Progenitor cell of endocrine pancreas (in vitro differentiated cells): ENCODE results near the gene CASP12. TPM values are rescaled to one million over a fixed set of nuclear protein-coding genes. Genes with fewer than 3 reads are reported as not detected.

Source experiments
- DNase-seq: peaks from one replicate; pipeline ENCODE4 v3.0.0; 2021; ENCODE audit warnings: low spot score; ENCODE audit not compliant: unreplicated experiment
- H3K27ac Mint-ChIP-seq: 2 replicates; pipeline ENCODE4 v1.8.0; 2021; ENCODE audit warnings: mild to moderate bottlenecking, moderate library complexity, mixed read lengths
- H3K27me3 Mint-ChIP-seq: 2 replicates; pipeline ENCODE4 v1.8.0; 2021; ENCODE audit warnings: mixed read lengths
- H3K36me3 Mint-ChIP-seq: 2 replicates; pipeline ENCODE4 v1.8.0; 2022; ENCODE audit warnings: mixed read lengths; ENCODE audit not compliant: insufficient read depth
- H3K4me1 Mint-ChIP-seq: 2 replicates; pipeline ENCODE4 v1.8.0; 2021; ENCODE audit warnings: low read depth, mixed read lengths
- H3K4me3 Mint-ChIP-seq: 2 replicates; pipeline ENCODE4 v1.8.0; 2021; ENCODE audit warnings: low read depth, mild to moderate bottlenecking, moderate library complexity, mixed read lengths
- H3K9me3 Mint-ChIP-seq: 2 replicates; pipeline ENCODE4 v1.8.0; 2021; ENCODE audit warnings: low read depth, mixed read lengths
- total RNA-seq: library from RNA; stranded (reverse); gene quantifications from 2 replicates; pipeline ENCODE4 v1.2.1, GENCODE V29; 2021
- TF ChIP-seq, protein P1 (sequence below): fragments of 200-600 bp; sonication (generic); IDR thresholded peaks from one replicate; pipeline ENCODE4 v1.5.0; 2021; ENCODE audit warnings: antibody characterized with exemption, mild to moderate bottlenecking; ENCODE audit not compliant: unreplicated experiment

Gene CASP12
- total RNA-seq, 1 donor from 2014 or later: not detected

GRCh38 chr11:104858882-104859775 lies 39.1 kb downstream of the CASP12 start:
- H3K27me3 Mint-ChIP-seq: no peaks in the 10 kb centered on the region
- TF ChIP-seq, protein P1, sequence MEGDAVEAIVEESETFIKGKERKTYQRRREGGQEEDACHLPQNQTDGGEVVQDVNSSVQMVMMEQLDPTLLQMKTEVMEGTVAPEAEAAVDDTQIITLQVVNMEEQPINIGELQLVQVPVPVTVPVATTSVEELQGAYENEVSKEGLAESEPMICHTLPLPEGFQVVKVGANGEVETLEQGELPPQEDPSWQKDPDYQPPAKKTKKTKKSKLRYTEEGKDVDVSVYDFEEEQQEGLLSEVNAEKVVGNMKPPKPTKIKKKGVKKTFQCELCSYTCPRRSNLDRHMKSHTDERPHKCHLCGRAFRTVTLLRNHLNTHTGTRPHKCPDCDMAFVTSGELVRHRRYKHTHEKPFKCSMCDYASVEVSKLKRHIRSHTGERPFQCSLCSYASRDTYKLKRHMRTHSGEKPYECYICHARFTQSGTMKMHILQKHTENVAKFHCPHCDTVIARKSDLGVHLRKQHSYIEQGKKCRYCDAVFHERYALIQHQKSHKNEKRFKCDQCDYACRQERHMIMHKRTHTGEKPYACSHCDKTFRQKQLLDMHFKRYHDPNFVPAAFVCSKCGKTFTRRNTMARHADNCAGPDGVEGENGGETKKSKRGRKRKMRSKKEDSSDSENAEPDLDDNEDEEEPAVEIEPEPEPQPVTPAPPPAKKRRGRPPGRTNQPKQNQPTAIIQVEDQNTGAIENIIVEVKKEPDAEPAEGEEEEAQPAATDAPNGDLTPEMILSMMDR: no peak

DNA sequence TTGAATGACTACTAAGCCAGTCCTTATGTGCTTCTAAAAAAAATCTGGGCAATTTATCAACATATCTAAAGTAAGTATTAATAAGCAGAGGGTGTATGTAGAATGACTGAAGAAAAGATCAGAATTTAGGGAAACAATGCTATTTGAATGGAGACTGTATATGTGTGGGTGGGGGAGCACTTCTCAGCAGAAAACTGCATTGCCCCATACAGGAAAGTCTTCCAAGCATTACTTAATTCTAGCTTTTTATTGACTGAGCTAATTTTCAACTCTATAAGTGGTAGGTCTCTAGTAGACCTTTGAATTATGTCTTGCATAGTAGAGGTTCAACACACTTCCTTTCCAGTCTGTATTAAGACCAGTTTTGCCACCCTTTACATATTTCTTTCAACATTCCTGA lies 41.7 kb downstream of the CASP12 start:
- no peak overlapping the region for H3K4me3 Mint-ChIP-seq
- no peak for DNase-seq
- H3K36me3 Mint-ChIP-seq: no peaks in the 10 kb centered on the region
- H3K27ac Mint-ChIP-seq: no peak overlapping the region
- TF ChIP-seq, protein P1: no peak
- H3K27me3 Mint-ChIP-seq: no peaks in the 10 kb centered on the region
- H3K9me3 Mint-ChIP-seq: no peaks in the 10 kb centered on the region
- no peaks in the 10 kb centered on the region for H3K4me1 Mint-ChIP-seq

More at GRCh38 chr11:104858882-104859775, 39.1 kb downstream of the CASP12 start:
- Mint-ChIP-seq H3K27ac (no peak overlapping the region), H3K9me3 (no peaks in the 10 kb centered on the region), H3K4me1 (no peaks in the 10 kb centered on the region), H3K36me3 (no peaks in the 10 kb centered on the region), H3K4me3 (no peak overlapping the region)
- no peak for DNase-seq

DNA sequence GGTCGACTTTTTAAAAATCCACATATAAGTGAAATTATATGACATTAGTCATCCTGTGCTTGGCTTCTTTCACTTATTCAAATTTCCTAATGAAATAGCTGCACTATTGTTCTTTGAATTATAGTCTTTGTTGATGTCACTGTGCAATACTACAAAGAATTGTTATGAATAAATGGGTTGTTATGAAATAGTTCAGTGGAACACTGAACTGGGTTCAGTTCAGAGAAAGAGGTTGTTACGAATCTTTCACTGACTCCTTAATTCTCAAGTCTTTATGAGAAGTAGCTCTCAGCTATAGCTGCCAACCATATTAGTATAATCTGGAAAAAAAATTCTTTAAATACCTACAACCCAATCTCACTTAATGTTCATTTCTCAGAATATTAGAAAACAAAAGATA lies 42.3 kb downstream of the CASP12 start:
- no peaks in the 10 kb centered on the region for H3K36me3 Mint-ChIP-seq
- DNase-seq: no peak
- no peak overlapping the region for H3K4me3 Mint-ChIP-seq
- no peaks in the 10 kb centered on the region for H3K4me1 Mint-ChIP-seq
- H3K9me3 Mint-ChIP-seq: no peaks in the 10 kb centered on the region
- no peak overlapping the region for H3K27ac Mint-ChIP-seq
- TF ChIP-seq, protein P1: no peak
- H3K27me3 Mint-ChIP-seq: no peaks in the 10 kb centered on the region

DNA sequence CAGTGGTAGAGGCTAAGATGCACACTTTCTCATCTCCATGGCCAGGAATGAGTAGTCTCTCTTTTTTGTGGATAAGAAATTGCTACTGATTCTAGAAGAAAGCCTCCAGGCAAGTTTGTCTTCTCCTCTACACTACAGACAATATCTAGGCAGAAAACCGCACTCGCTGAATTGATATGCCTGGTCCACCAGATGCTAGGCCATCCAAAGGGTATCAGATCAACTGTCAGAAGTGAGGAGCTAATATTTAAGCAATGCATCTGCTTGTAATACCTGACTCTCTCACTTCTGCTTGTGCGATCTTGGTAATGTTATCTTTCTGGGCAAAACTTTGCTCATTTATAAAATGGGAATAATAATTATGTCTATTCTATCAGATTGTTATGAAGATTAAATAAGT lies 45.0 kb downstream of the CASP12 start:
- Mint-ChIP-seq H3K4me1 (no peaks in the 10 kb centered on the region), H3K27me3 (no peaks in the 10 kb centered on the region), H3K4me3 (no peak overlapping the region), H3K36me3 (no peaks in the 10 kb centered on the region), H3K27ac (no peak overlapping the region), H3K9me3 (no peaks in the 10 kb centered on the region)
- DNase-seq: no peak
- TF ChIP-seq, protein P1: no peak

GRCh38 chr11:104852811-104853210 lies 45.4 kb downstream of the CASP12 start:
- Mint-ChIP-seq H3K4me3 (no peak overlapping the region), H3K9me3 (no peaks in the 10 kb centered on the region), H3K27me3 (no peaks in the 10 kb centered on the region), H3K36me3 (no peaks in the 10 kb centered on the region), H3K27ac (no peak overlapping the region), H3K4me1 (no peaks in the 10 kb centered on the region)
- TF ChIP-seq, protein P1: no peak
- no peak for DNase-seq
